T-helper 17 cell (primary cell): ENCODE measurements around the gene IFITM10. TPM values are rescaled to one million over a fixed set of nuclear protein-coding genes. Genes with fewer than 3 reads are reported as not detected.
"Not testable (repeated sequence)": the region's sequence is repeated elsewhere in the genome, so short reads cannot be mapped to it uniquely, and the experiment has no call there.

Experiments used
- ATAC-seq: fragments of 150-1000 bp; cut with Tn5 transposase; 2 replicates; pipeline ENCODE4 v1.10.0; 2021; ENCODE audit warnings: mild to moderate bottlenecking, moderate library complexity
- DNase-seq, 3 donors: peaks; one replicate each; pipeline versions ENCODE4 v3.0.0 to v3.0.0-alpha.2; 2020 to 2021
- H3K9me3 ChIP-seq: one replicate; pipeline ENCODE4 v1.7.0; 2013; ENCODE audit warnings: low read length, mild to moderate bottlenecking; ENCODE audit not compliant: control insufficient read depth, poor library complexity, severe bottlenecking
- H3K27ac Mint-ChIP-seq: one replicate; pipeline ENCODE4 v1.8.0; 2022; ENCODE audit warnings: mild to moderate bottlenecking, moderate library complexity, mixed read lengths
- H3K27me3 Mint-ChIP-seq: one replicate; pipeline ENCODE4 v1.8.0; 2022; ENCODE audit warnings: mixed read lengths
- H3K36me3 Mint-ChIP-seq: one replicate; pipeline ENCODE4 v1.8.0; 2022; ENCODE audit warnings: low read depth, mixed read lengths
- H3K4me1 Mint-ChIP-seq: one replicate; pipeline ENCODE4 v1.8.0; 2022; ENCODE audit warnings: mild to moderate bottlenecking, mixed read lengths
- H3K4me3 Mint-ChIP-seq: one replicate; pipeline ENCODE4 v1.8.0; 2022; ENCODE audit warnings: mild to moderate bottlenecking, moderate library complexity, mixed read lengths
- total RNA-seq, 4 donors: library from RNA in 2 of 4; stranded (reverse) in 2 of 4; gene quantifications; one replicate each; pipeline ENCODE4 v1.2.3 and lab custom pipeline; 2022 to 2026

Gene IFITM10
- total RNA-seq, 2 donors from 2014 or later = 0.78 to 0.90 TPM

- no peaks in the 10 kb centered on the region for H3K9me3 ChIP-seq
- no peaks in the 10 kb centered on the region for H3K36me3 Mint-ChIP-seq
- H3K27ac Mint-ChIP-seq = peak overlapping the region; percentile 61
- DNase-seq = no peak
- H3K4me1 Mint-ChIP-seq = peaks cover 24% of the 10 kb centered on the region
- peak overlapping the region; percentile 56 for H3K4me3 Mint-ChIP-seq
- H3K27me3 Mint-ChIP-seq = no peaks in the 10 kb centered on the region
- no peak for ATAC-seq
Observed at GRCh38 chr11:1773131-1773993, 23.0 kb upstream of the IFITM10 start.

- H3K27ac Mint-ChIP-seq = no peak overlapping the region
- peak; percentile 74 for ATAC-seq
- peaks cover 27% of the 10 kb centered on the region for H3K4me1 Mint-ChIP-seq
Observed at GRCh38 chr11:1772270-1773130, 22.1 kb upstream of the IFITM10 start.

GRCh38 chr11:1771700-1772099 lies 21.3 kb upstream of the IFITM10 start:
- ATAC-seq (no peak), DNase-seq (no peak)
- Mint-ChIP-seq H3K4me1 (peaks cover 27% of the 10 kb centered on the region), H3K4me3 (peak overlapping the region; percentile 41), H3K27ac (no peak overlapping the region), H3K36me3 (no peaks in the 10 kb centered on the region), H3K27me3 (no peaks in the 10 kb centered on the region)
- H3K9me3 ChIP-seq = no peaks in the 10 kb centered on the region

More at GRCh38 chr11:1772270-1773130, 22.1 kb upstream of the IFITM10 start:
- Mint-ChIP-seq H3K36me3 (no peaks in the 10 kb centered on the region), H3K4me3 (peak overlapping the region; percentile 84), H3K27me3 (no peaks in the 10 kb centered on the region)
- H3K9me3 ChIP-seq = no peaks in the 10 kb centered on the region
- DNase-seq = peak in 1 of 3 donors; percentile 11

- no peak overlapping the region for H3K27ac Mint-ChIP-seq
- no peak for ATAC-seq
Observed at GRCh38 chr11:1771273-1771672, 20.9 kb upstream of the IFITM10 start.

GRCh38 chr11:1770528-1770927 lies 20.1 kb upstream of the IFITM10 start:
- peak overlapping the region; percentile 34 for H3K4me3 Mint-ChIP-seq
- peak; percentile 7 for ATAC-seq
- H3K27ac Mint-ChIP-seq = peak overlapping the region; percentile 48
- no peaks in the 10 kb centered on the region for H3K27me3 Mint-ChIP-seq
- no peaks in the 10 kb centered on the region for H3K9me3 ChIP-seq
- H3K36me3 Mint-ChIP-seq = no peaks in the 10 kb centered on the region
- DNase-seq = no peak
- H3K4me1 Mint-ChIP-seq = peaks cover 27% of the 10 kb centered on the region

More at GRCh38 chr11:1771273-1771672, 20.9 kb upstream of the IFITM10 start:
- no peaks in the 10 kb centered on the region for H3K27me3 Mint-ChIP-seq
- H3K36me3 Mint-ChIP-seq = no peaks in the 10 kb centered on the region
- DNase-seq = peak in 1 of 3 donors; percentile 2
- peaks cover 27% of the 10 kb centered on the region for H3K4me1 Mint-ChIP-seq
- peak overlapping the region; percentile 41 for H3K4me3 Mint-ChIP-seq
- no peaks in the 10 kb centered on the region for H3K9me3 ChIP-seq

GRCh38 chr11:1770061-1770460 lies 19.7 kb upstream of the IFITM10 start:
- DNase-seq (no peak), ATAC-seq (no peak)
- H3K4me1 Mint-ChIP-seq = peaks cover 27% of the 10 kb centered on the region
- peak overlapping the region; percentile 34 for H3K4me3 Mint-ChIP-seq
- no peaks in the 10 kb centered on the region for H3K27me3 Mint-ChIP-seq
- peak overlapping the region; percentile 48 for H3K27ac Mint-ChIP-seq
- H3K36me3 Mint-ChIP-seq = no peaks in the 10 kb centered on the region
- H3K9me3 ChIP-seq = no peaks in the 10 kb centered on the region

- not testable (repeated sequence) for H3K4me3 Mint-ChIP-seq, H3K9me3 ChIP-seq, H3K36me3 Mint-ChIP-seq, H3K27ac Mint-ChIP-seq, H3K27me3 Mint-ChIP-seq, ATAC-seq
- peak in 1 of 3 donors; percentile 1 for DNase-seq
- peaks cover 29% of the 10 kb centered on the region for H3K4me1 Mint-ChIP-seq
Observed at GRCh38 chr11:1769304-1769936, 19.0 kb upstream of the IFITM10 start.

- DNase-seq (no peak), ATAC-seq (no peak)
- Mint-ChIP-seq H3K36me3 (no peaks in the 10 kb centered on the region), H3K4me1 (peaks cover 26% of the 10 kb centered on the region), H3K27ac (peak overlapping the region; percentile 49), H3K27me3 (no peaks in the 10 kb centered on the region), H3K4me3 (no peak overlapping the region)
- H3K9me3 ChIP-seq = no peaks in the 10 kb centered on the region
Observed at GRCh38 chr11:1768141-1768469, 17.7 kb upstream of the IFITM10 start.

- Mint-ChIP-seq H3K4me1 (peaks cover 27% of the 10 kb centered on the region), H3K27ac (no peak overlapping the region), H3K27me3 (no peaks in the 10 kb centered on the region), H3K36me3 (no peaks in the 10 kb centered on the region), H3K4me3 (no peak overlapping the region)
- no peaks in the 10 kb centered on the region for H3K9me3 ChIP-seq
- DNase-seq (peak in 1 of 3 donors; percentile 4), ATAC-seq (no peak)
Observed at GRCh38 chr11:1767399-1768140, 17.2 kb upstream of the IFITM10 start.

- DNase-seq (peak in 1 of 3 donors; percentile 5), ATAC-seq (no peak)
- H3K27me3 Mint-ChIP-seq = no peaks in the 10 kb centered on the region
- no peak overlapping the region for H3K4me3 Mint-ChIP-seq
- H3K36me3 Mint-ChIP-seq = no peaks in the 10 kb centered on the region
- H3K27ac Mint-ChIP-seq = no peak overlapping the region
- peaks cover 27% of the 10 kb centered on the region for H3K4me1 Mint-ChIP-seq
- H3K9me3 ChIP-seq = no peaks in the 10 kb centered on the region
Observed at GRCh38 chr11:1766719-1767398, 16.5 kb upstream of the IFITM10 start.

GRCh38 chr11:1765871-1766718 lies 15.7 kb upstream of the IFITM10 start:
- DNase-seq (peak in 1 of 3 donors; percentile 6), ATAC-seq (no peak)
- H3K27me3 Mint-ChIP-seq = no peaks in the 10 kb centered on the region
- H3K9me3 ChIP-seq = no peaks in the 10 kb centered on the region
- no peak overlapping the region for H3K27ac Mint-ChIP-seq
- peaks cover 30% of the 10 kb centered on the region for H3K4me1 Mint-ChIP-seq
- H3K36me3 Mint-ChIP-seq = no peaks in the 10 kb centered on the region
- H3K4me3 Mint-ChIP-seq = no peak overlapping the region
